ENCODE data around the gene TAF8.

TAF8 gene

GRCh38 chr6:42125663-42126062 is 75.3 kb downstream of the TAF8 start:
- no peak for DNase-seq

DNA sequence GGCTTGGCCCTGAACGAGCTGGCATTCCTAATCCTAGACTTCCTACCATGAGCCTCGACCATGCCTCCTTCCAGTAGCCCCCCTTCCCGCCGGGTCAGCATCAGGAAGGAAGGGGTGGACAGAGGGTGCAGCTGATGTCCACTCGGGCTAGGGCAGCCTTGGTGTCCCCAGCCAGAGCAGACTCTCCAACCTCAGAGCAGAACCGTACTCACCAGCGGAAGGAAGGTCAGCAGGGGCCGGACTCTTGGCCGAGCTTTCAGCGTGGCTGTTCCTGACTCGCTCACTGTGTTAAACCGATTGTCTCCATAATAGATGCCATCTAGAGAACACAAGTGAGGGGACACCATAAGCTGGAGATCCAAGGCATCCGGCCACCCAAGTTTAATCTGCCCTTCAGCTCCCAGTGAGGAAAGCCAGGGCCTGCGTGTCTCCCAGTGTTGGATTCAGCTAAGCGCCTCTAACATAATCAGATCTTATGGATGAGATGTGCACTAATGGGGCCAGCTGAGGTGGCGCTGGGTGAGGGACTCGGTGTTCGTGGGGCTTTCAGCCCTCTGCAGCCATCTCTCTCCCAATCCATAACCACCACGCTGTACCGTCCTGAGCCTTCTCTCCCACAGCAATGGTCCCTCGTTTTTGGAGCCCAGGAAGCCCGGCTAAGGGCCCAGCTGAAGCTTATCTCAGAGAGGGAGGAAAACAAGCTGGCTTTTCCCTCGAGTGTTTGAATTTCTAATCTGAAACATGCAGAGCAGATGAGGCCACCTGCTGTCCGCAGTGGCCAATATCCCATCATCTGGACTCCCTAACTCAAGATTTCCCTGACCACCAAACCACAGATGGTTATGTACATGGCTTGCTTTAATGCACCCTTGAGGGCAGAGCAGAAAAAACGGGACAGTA is 78.4 kb downstream of the TAF8 start:
- no peak for DNase-seq

DNA sequence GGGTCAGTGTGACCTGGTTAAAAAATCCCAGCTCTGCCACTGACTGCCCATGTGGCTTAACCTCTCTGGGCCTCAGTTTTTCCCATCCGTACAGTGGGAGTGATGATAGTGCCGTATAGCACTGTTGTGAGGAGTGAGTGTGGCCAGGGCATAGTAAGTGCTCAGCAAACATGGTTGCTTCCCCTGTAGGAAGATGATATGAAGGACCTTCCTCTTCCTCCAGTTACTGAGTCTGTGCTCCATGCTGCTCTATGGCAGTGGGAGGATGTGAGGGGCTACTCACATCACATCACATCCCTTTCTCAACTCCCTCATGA is 79.0 kb downstream of the TAF8 start:
- no peak for DNase-seq

- no peak for DNase-seq
These were observed 81.2 kb downstream of the TAF8 start for GRCh38 chr6:42131531-42131930.

GRCh38 chr6:42133926-42134325 is 83.6 kb downstream of the TAF8 start:
- DNase-seq: no peak

- no peak for DNase-seq
These were observed 84.8 kb downstream of the TAF8 start for GRCh38 chr6:42135161-42135560.

DNA sequence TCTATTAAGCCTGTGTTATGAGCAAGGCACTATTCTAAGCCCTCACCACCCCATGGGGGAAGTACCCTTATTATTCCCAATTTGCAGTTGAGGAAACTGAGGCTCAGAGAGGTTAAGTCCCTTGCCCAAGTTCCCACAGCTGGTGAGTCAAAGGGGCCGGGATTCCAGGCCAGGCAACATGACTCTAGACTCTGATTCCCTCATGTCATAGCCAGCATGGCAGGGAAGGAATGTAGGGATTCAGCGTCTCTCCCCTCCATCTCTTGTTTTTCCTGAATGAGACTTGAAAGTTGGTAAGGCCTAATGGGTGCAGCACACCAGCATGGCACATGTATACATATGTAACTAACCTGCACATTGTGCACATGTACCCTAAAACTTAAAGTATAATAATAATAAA is 85.4 kb downstream of the TAF8 start:
- no peak for DNase-seq

DNA sequence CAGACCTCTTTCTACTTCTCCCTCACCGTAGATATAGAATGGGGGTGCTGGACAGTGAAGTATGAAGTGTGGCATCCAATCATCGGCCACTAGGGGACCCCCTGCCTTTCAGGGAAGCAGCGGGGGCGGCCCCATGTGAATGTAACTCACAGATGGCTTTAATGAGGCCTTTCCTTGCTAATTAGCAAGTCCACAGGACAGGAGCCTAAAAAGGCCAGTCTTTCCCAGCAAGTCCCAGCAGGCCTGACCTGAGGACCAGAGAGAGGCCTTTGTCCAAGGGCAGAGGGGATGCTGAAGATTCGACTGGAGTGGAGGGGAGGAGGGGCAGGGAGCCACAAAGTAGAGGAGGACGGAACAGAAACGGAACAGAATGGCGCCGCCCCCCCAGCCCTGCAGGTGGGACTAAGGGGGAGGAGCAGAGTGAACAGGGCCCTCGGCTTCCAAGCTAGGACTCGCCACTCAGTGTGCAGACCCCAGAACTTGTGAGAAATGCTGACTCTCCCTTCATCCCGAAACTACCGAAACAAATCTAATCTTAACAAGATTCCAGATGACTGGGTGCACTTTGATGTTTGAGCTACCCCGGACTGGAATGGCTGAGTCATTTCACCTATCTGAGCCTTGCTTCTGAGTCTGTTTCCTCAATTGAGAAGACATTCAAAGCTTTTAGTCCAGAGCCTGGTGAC is 86.3 kb downstream of the TAF8 start:
- no peak for DNase-seq
